SK-N-SH (cell line): ENCODE data around the gene HECTD4. TPM values are rescaled to one million over a fixed set of nuclear protein-coding genes. Genes with fewer than 3 reads are reported as not detected.

ENCODE experiments used
- CTCF ChIA-PET: fragments of 300-600, 350-600 bp; formaldehyde crosslinking; extraction: SDS; loops from one replicate; lab custom pipeline; 2021; lab: Yijun Ruan, JAX
- POLR2A ChIA-PET: fragments of 350-600 bp; sonication (Branson Sonifier 250); formaldehyde crosslinking; extraction: SDS; loops from one replicate; lab custom pipeline; 2020; ENCODE audit warnings: antibody characterized with exemption, inconsistent platforms; lab: Yijun Ruan, JAX
- DNase-seq: peaks from one replicate; pipeline ENCODE4 v3.0.0; 2012
- H2AFZ ChIP-seq: fragments of 200-600 bp; sonication (generic); 2 replicates; pipeline ENCODE4 v1.8.1; 2016; ENCODE audit warnings: antibody characterized with exemption, mild to moderate bottlenecking, low read depth
- H3F3A ChIP-seq: fragments of 200-600 bp; sonication (generic); replicated peaks from 2 replicates; pipeline ENCODE3; 2016; ENCODE audit warnings: antibody characterized with exemption, mild to moderate bottlenecking; ENCODE audit not compliant: insufficient read depth
- H3K27ac ChIP-seq, 2 experiments: fragments of 200-500 bp in 1 of 2; fragments of 200-600 bp in 1 of 2; sonication (Bioruptor generic) in 1 of 2; sonication (generic), shearing (Covaris generic) in 1 of 2; 2 replicates each; pipeline versions ENCODE4 v1.5.1 to v1.6.1; 2014 to 2016; ENCODE audit warnings: low read depth in 2 of 2, inconsistent platforms in 1 of 2, low read length in 1 of 2, mild to moderate bottlenecking in 1 of 2, mixed read lengths in 1 of 2
- H3K27me3 ChIP-seq: fragments of 200-600 bp; sonication (generic), shearing (Covaris generic); 2 replicates; pipeline ENCODE4 v1.6.1; 2016; ENCODE audit warnings: mixed run types; ENCODE audit not compliant: insufficient read depth
- H3K36me3 ChIP-seq, 2 experiments: fragments of 200-500 bp in 1 of 2; fragments of 200-600 bp in 1 of 2; sonication (Bioruptor generic) in 1 of 2; sonication (generic) in 1 of 2; replicated peaks in 1 of 2; 2 replicates each; pipeline versions ENCODE3 to v1.5.1; 2014 to 2016; ENCODE audit warnings: low read length in 1 of 2, mild to moderate bottlenecking in 1 of 2; ENCODE audit not compliant: insufficient read depth in 2 of 2, control insufficient read depth in 1 of 2
- H3K4me1 ChIP-seq, 2 experiments: fragments of 200-500 bp in 1 of 2; fragments of 200-600 bp in 1 of 2; sonication (Bioruptor generic) in 1 of 2; sonication (generic), shearing (Covaris generic) in 1 of 2; 2 replicates each; pipeline versions ENCODE4 v1.5.1 to v1.6.1; 2014 to 2016; ENCODE audit warnings: low read depth in 1 of 2, low read length in 1 of 2, mixed run types in 1 of 2; ENCODE audit not compliant: insufficient read depth in 2 of 2, control insufficient read depth in 1 of 2
- H3K4me2 ChIP-seq: fragments of 200-600 bp; sonication (generic), shearing (Covaris generic); 2 replicates; pipeline ENCODE4 v1.6.1; 2017; ENCODE audit warnings: mixed run types
- H3K4me3 ChIP-seq, 2 experiments: fragments of 200-500 bp in 1 of 2; fragments of 200-600 bp in 1 of 2; sonication (Bioruptor generic) in 1 of 2; sonication (generic), shearing (Covaris generic) in 1 of 2; 2 replicates each; pipeline versions ENCODE4 v1.5.1 to v1.8.1; 2014 to 2016; ENCODE audit warnings: low read depth in 2 of 2, inconsistent platforms in 1 of 2, low read length in 1 of 2, mild to moderate bottlenecking in 1 of 2, mixed read lengths in 1 of 2, moderate library complexity in 1 of 2
- H3K79me2 ChIP-seq: fragments of 200-600 bp; sonication (generic); 2 replicates; pipeline ENCODE4 v1.8.1; 2017; ENCODE audit warnings: mild to moderate bottlenecking; ENCODE audit not compliant: insufficient read depth
- H3K9ac ChIP-seq: fragments of 200-600 bp; sonication (generic); 2 replicates; pipeline ENCODE4 v1.6.1; 2017; ENCODE audit warnings: mixed run types
- H3K9me2 ChIP-seq: fragments of 200-600 bp; sonication (generic); 2 replicates; pipeline ENCODE4 v1.6.1; 2017; ENCODE audit warnings: mixed run types
- H3K9me3 ChIP-seq: fragments of 200-600 bp; sonication (generic); 2 replicates; pipeline ENCODE4 v1.6.1; 2017; ENCODE audit warnings: mixed run types, mild to moderate bottlenecking, moderate library complexity
- H4K20me1 ChIP-seq: fragments of 200-600 bp; sonication (generic); 2 replicates; pipeline ENCODE4 v1.6.1; 2017; ENCODE audit warnings: mild to moderate bottlenecking, mixed run types; ENCODE audit not compliant: insufficient read depth
- CHD2 ChIP-seq: fragments of 150-350 bp; IDR thresholded peaks from 2 replicates; pipeline ENCODE4 v1.6.1; 2018; ENCODE audit warnings: low read length; ENCODE audit not compliant: partially characterized antibody
- ELF1 ChIP-seq: IDR thresholded peaks from 2 replicates; pipeline ENCODE4 v1.4.0; 2012
- EP300 ChIP-seq, 2 experiments: IDR thresholded peaks; 2 replicates each; pipeline versions ENCODE4 v1.4.0 to v1.6.1; 2012; ENCODE audit warnings: borderline replicate concordance in 1 of 2, low read depth in 1 of 2, low read length in 1 of 2
- EZH2phosphoT487 ChIP-seq: fragments of 200-600 bp; sonication (generic); IDR thresholded peaks from 2 replicates; pipeline ENCODE4 v1.6.1; 2017; ENCODE audit warnings: low read depth, mixed run types, mild to moderate bottlenecking, antibody characterized with exemption, moderate library complexity, borderline replicate concordance
- FOSL2 ChIP-seq: IDR thresholded peaks from 2 replicates; pipeline ENCODE4 v1.4.0; 2012; ENCODE audit warnings: low read depth, mild to moderate bottlenecking, moderate library complexity, borderline replicate concordance
- FOXJ3 ChIP-seq: sonication (generic); formaldehyde crosslinking; IDR thresholded peaks from 2 replicates; pipeline ENCODE4 v1.5.1; 2020; ENCODE audit warnings: mild to moderate bottlenecking, missing genetic modification reagents
- FOXM1 ChIP-seq: IDR thresholded peaks from 2 replicates; pipeline ENCODE4 v1.4.0; 2012; ENCODE audit warnings: low read depth, mild to moderate bottlenecking
- GATA2 ChIP-seq: sonication (generic); formaldehyde crosslinking; IDR thresholded peaks from 2 replicates; pipeline ENCODE4 v1.5.0; 2020; ENCODE audit warnings: mild to moderate bottlenecking, missing genetic modification reagents
- JUND ChIP-seq: IDR thresholded peaks from 2 replicates; pipeline ENCODE4 v1.4.0; 2012
- MXI1 ChIP-seq: IDR thresholded peaks from 2 replicates; pipeline ENCODE4 v1.6.1; 2012; ENCODE audit warnings: mild to moderate bottlenecking, low read depth, low read length, improper control_type of control experiment
- NFIC ChIP-seq: IDR thresholded peaks from 2 replicates; pipeline ENCODE4 v1.4.0; 2012; ENCODE audit warnings: borderline replicate concordance
- POLR2AphosphoS5 ChIP-seq: IDR thresholded peaks from 2 replicates; pipeline ENCODE4 v1.6.1; 2012; ENCODE audit warnings: low read depth, low read length
- RAD21 ChIP-seq: IDR thresholded peaks from 2 replicates; pipeline ENCODE4 v1.6.1; 2012; ENCODE audit warnings: mild to moderate bottlenecking, low read length
- RCOR1 ChIP-seq: fragments of 150-350 bp; IDR thresholded peaks from 2 replicates; pipeline ENCODE4 v1.6.1; 2017; ENCODE audit warnings: antibody characterized with exemption, low read length
- SMC3 ChIP-seq: IDR thresholded peaks from 2 replicates; pipeline ENCODE4 v1.6.1; 2012; ENCODE audit warnings: low read depth, low read length, improper control_type of control experiment
- TAF1 ChIP-seq: IDR thresholded peaks from 2 replicates; pipeline ENCODE4 v1.6.1; 2012; ENCODE audit warnings: low read depth, mild to moderate bottlenecking, low read length, moderate library complexity, borderline replicate concordance
- TCF12 ChIP-seq: IDR thresholded peaks from 2 replicates; pipeline ENCODE4 v1.4.0; 2012
- WGBS: methylation state at CpG from one replicate; pipeline ENCODE4 v1.1.6; 2017; ENCODE audit warnings: low lambda C conversion rate; 5-methylcytosine and 5-hydroxymethylcytosine counted together
- polyA plus RNA-seq, 3 experiments: library from polyadenylated mRNA; depleted of rRNA; stranded (reverse); fragments of >200 nt; gene quantifications; 2 replicates each; pipeline ENCODE4 v1.2.3, GENCODE V29; 2012
- TF ChIP-seq, protein P1 (sequence below): IDR thresholded peaks from 2 replicates; pipeline ENCODE4; 2012
- TF ChIP-seq, protein P2 (sequence below): fragments of 150-350 bp; IDR thresholded peaks from 2 replicates; pipeline ENCODE4 v1.6.1; 2016; ENCODE audit warnings: mild to moderate bottlenecking, low read depth, low read length
- TF ChIP-seq, protein P3 (sequence below): fragments of 150-350 bp; IDR thresholded peaks from 2 replicates; pipeline ENCODE4 v1.6.1; 2017; ENCODE audit warnings: antibody characterized with exemption, low read length, low read depth, borderline replicate concordance
- TF ChIP-seq, protein P4 (sequence below): IDR thresholded peaks from 2 replicates; pipeline ENCODE4 v1.4.0; 2012; ENCODE audit warnings: low read depth, borderline replicate concordance
- TF ChIP-seq, protein P5 (sequence below): IDR thresholded peaks from 2 replicates; pipeline ENCODE4 v1.4.0; 2012; ENCODE audit warnings: low read depth, borderline replicate concordance

Gene HECTD4
- polyA plus RNA-seq, 1 of the 3 experiments (the other 2 are of a cell fraction) = 14.6 TPM

DNA sequence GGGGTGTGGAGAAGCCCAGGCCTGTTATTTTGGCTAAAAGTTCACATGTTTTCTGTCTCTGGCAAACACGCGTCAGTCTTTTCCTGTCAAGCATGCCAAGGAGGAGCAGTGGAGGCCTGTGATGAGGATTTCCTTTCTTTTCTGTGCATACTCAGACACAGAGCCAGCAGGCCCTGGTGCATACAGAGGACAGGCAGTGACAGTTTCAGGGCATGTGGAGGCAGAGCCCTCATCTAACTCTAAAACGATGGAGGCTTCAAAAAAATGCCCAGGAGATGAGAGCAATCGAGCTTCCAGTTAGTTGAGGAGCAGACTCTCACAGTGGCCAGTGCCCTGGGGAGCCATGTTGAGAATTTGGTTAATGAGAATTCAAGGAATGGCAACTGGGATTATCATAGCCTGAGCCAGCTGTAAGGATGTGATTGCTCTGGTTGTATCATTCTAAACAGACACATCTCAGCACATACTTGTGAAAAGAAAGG is 190.3 kb downstream of the HECTD4 start:
- H3K4me3 ChIP-seq = no peak overlapping the region
- H3K27ac ChIP-seq = no peak overlapping the region
- TF ChIP-seq FOSL2 (no peak), CHD2 (no peak)
- TF ChIP-seq, protein P1, sequence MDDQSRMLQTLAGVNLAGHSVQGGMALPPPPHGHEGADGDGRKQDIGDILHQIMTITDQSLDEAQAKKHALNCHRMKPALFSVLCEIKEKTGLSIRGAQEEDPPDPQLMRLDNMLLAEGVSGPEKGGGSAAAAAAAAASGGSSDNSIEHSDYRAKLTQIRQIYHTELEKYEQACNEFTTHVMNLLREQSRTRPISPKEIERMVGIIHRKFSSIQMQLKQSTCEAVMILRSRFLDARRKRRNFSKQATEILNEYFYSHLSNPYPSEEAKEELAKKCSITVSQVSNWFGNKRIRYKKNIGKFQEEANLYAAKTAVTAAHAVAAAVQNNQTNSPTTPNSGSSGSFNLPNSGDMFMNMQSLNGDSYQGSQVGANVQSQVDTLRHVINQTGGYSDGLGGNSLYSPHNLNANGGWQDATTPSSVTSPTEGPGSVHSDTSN = no peak
- TF ChIP-seq, protein P2, sequence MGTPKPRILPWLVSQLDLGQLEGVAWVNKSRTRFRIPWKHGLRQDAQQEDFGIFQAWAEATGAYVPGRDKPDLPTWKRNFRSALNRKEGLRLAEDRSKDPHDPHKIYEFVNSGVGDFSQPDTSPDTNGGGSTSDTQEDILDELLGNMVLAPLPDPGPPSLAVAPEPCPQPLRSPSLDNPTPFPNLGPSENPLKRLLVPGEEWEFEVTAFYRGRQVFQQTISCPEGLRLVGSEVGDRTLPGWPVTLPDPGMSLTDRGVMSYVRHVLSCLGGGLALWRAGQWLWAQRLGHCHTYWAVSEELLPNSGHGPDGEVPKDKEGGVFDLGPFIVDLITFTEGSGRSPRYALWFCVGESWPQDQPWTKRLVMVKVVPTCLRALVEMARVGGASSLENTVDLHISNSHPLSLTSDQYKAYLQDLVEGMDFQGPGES = no peak
- TF ChIP-seq, all 33 proteins: peak for 0
- ChIA-PET POLR2A (no interaction called here), CTCF (interaction anchor here (0.5 to 1.5 kb wide), 5 partner anchors 9 to 221 kb away, joined by 3 to 8 read pairs (median 3); no protein-coding TSS in a partner anchor)
- WGBS = 91% methylated on average over 4 of the region's 4 CpGs
- no peaks in the 10 kb centered on the region for H3K9me2 ChIP-seq
- no peak overlapping the region for H3K9ac ChIP-seq
- no peaks in the 10 kb centered on the region for H3F3A ChIP-seq
- no peaks in the 10 kb centered on the region for H3K9me3 ChIP-seq
- H2AFZ ChIP-seq = no peak overlapping the region
- no peaks in the 10 kb centered on the region for H3K79me2 ChIP-seq
- H3K4me2 ChIP-seq = no peak overlapping the region
- no peaks in the 10 kb centered on the region for H4K20me1 ChIP-seq
- H3K27me3 ChIP-seq = no peaks in the 10 kb centered on the region
- no peaks in the 10 kb centered on the region for H3K4me1 ChIP-seq
- H3K36me3 ChIP-seq = peaks cover 12 to 54% of the 10 kb centered on the region in 2 experiments
- DNase-seq = no peak

DNA sequence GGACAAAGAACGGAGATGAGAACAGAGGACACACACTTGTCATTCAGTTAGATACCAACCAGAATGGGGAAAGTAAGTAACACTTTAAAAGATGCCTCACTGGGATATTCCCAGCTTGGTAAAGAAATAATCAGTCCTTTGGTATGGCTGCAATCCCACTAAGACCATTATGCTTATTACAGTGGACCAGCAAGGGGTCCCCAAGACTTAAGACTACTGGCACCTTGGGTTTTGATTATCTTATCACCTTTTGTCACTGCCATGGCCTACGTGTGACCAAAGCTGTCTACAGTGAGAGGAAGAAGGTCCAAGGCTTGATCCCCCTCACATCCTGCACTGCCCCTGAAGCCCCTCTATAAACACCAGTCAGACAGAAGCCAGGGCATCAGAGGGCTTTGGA is 191.0 kb downstream of the HECTD4 start:
- Histone ChIP-seq H3K36me3 (peaks cover 12 to 54% of the 10 kb centered on the region in 2 experiments), H3K9me3 (no peaks in the 10 kb centered on the region), H3K4me3 (no peak overlapping the region), H3K9ac (no peak overlapping the region), H3F3A (no peaks in the 10 kb centered on the region), H3K4me2 (no peak overlapping the region), H4K20me1 (no peaks in the 10 kb centered on the region), H3K79me2 (no peaks in the 10 kb centered on the region), H3K27me3 (no peaks in the 10 kb centered on the region), H3K9me2 (no peaks in the 10 kb centered on the region), H2AFZ (no peak overlapping the region), H3K4me1 (no peaks in the 10 kb centered on the region), H3K27ac (no peak overlapping the region)
- TF ChIP-seq EP300 (IDR thresholded peaks at IDR 0.05; ENCODE audit: borderline replicate concordance in 1 of 2, low read depth in 1 of 2, low read length in 1 of 2) = no peak
- TF ChIP-seq FOXM1 = no peak
- TF ChIP-seq FOXJ3 (CRISPR knock-in tag) = no peak
- TF ChIP-seq, protein P2 = no peak
- no peak for TF ChIP-seq JUND
- TF ChIP-seq NFIC = no peak
- no peak for TF ChIP-seq TAF1
- TF ChIP-seq, protein P3, sequence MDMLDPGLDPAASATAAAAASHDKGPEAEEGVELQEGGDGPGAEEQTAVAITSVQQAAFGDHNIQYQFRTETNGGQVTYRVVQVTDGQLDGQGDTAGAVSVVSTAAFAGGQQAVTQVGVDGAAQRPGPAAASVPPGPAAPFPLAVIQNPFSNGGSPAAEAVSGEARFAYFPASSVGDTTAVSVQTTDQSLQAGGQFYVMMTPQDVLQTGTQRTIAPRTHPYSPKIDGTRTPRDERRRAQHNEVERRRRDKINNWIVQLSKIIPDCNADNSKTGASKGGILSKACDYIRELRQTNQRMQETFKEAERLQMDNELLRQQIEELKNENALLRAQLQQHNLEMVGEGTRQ = no peak
- TF ChIP-seq GATA2 (CRISPR knock-in tag) = no peak
- TF ChIP-seq RCOR1 = no peak
- no peak for TF ChIP-seq MXI1
- no peak for TF ChIP-seq EZH2phosphoT487
- no peak for TF ChIP-seq SMC3
- TF ChIP-seq TCF12 = no peak
- TF ChIP-seq POLR2AphosphoS5 = no peak
- TF ChIP-seq, protein P4, sequence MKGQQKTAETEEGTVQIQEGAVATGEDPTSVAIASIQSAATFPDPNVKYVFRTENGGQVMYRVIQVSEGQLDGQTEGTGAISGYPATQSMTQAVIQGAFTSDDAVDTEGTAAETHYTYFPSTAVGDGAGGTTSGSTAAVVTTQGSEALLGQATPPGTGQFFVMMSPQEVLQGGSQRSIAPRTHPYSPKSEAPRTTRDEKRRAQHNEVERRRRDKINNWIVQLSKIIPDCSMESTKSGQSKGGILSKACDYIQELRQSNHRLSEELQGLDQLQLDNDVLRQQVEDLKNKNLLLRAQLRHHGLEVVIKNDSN = no peak
- no peak for TF ChIP-seq FOSL2
- TF ChIP-seq, protein P5, sequence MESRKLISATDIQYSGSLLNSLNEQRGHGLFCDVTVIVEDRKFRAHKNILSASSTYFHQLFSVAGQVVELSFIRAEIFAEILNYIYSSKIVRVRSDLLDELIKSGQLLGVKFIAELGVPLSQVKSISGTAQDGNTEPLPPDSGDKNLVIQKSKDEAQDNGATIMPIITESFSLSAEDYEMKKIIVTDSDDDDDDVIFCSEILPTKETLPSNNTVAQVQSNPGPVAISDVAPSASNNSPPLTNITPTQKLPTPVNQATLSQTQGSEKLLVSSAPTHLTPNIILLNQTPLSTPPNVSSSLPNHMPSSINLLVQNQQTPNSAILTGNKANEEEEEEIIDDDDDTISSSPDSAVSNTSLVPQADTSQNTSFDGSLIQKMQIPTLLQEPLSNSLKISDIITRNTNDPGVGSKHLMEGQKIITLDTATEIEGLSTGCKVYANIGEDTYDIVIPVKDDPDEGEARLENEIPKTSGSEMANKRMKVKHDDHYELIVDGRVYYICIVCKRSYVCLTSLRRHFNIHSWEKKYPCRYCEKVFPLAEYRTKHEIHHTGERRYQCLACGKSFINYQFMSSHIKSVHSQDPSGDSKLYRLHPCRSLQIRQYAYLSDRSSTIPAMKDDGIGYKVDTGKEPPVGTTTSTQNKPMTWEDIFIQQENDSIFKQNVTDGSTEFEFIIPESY = no peak
- TF ChIP-seq ELF1 = no peak
- TF ChIP-seq RAD21 = no peak
- WGBS = 92% methylated on average over 2 of the region's 2 CpGs
- ChIA-PET CTCF (interaction anchor here (0.6 to 1.0 kb wide), 2 partner anchors 8 to 9 kb away, joined by 3 read pairs; no protein-coding TSS in a partner anchor), POLR2A (no interaction called here)
- no peak for DNase-seq
